ENCODE results near the gene PSMG4.

DNA sequence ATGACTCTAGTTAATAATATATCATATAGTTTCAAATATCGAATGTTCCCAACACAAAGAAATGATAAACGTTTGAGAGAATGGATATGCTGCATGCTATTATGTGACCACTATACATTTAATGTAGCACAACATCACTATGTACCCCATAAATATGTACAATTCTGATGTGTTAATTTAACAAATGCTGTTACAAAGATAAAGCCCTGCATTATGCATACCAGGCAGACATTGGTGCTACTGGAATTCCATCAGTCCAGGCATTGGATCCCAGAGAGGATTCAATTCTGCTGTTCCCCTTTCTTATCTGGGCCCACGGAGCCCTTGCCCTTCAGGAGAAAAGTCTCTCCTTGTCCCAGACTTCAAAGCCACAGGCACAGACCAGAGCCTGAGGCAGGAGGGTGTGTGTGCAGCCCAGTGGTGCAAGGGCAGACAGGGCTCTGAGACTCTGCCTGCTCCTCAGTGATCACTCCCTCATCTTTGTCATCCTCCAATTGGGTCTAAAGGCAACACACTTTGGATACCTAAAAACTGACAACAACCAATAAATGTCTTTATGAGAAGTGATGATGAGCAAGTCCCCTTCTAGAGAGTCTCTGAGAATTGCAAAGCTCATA, 45.2 kb downstream of the PSMG4 start:
- TF ChIP-seq, protein P1, sequence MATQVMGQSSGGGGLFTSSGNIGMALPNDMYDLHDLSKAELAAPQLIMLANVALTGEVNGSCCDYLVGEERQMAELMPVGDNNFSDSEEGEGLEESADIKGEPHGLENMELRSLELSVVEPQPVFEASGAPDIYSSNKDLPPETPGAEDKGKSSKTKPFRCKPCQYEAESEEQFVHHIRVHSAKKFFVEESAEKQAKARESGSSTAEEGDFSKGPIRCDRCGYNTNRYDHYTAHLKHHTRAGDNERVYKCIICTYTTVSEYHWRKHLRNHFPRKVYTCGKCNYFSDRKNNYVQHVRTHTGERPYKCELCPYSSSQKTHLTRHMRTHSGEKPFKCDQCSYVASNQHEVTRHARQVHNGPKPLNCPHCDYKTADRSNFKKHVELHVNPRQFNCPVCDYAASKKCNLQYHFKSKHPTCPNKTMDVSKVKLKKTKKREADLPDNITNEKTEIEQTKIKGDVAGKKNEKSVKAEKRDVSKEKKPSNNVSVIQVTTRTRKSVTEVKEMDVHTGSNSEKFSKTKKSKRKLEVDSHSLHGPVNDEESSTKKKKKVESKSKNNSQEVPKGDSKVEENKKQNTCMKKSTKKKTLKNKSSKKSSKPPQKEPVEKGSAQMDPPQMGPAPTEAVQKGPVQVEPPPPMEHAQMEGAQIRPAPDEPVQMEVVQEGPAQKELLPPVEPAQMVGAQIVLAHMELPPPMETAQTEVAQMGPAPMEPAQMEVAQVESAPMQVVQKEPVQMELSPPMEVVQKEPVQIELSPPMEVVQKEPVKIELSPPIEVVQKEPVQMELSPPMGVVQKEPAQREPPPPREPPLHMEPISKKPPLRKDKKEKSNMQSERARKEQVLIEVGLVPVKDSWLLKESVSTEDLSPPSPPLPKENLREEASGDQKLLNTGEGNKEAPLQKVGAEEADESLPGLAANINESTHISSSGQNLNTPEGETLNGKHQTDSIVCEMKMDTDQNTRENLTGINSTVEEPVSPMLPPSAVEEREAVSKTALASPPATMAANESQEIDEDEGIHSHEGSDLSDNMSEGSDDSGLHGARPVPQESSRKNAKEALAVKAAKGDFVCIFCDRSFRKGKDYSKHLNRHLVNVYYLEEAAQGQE (IDR thresholded peaks at IDR 0.05; ENCODE audit: insufficient read depth in 1 of 2, low read depth in 2 of 2, low read length in 2 of 2) = no peak
- TF ChIP-seq POLR2AphosphoS5 (IDR thresholded peaks at IDR 0.05; ENCODE audit: low read depth, low read length) = no peak
- no peak for TF ChIP-seq TAF1 (IDR thresholded peaks at IDR 0.05; ENCODE audit: borderline replicate concordance, insufficient read depth, low read length)
- TF ChIP-seq SIN3A (IDR thresholded peaks at IDR 0.05; ENCODE audit: borderline replicate concordance, insufficient read depth, low read length) = no peak

Data from PFSK-1 (cell line).